Measurements from ENCODE around the gene LDLRAP1.
A peak's percentile ranks its signal among the peaks of the same experiment; 100 is the strongest.

The LDLRAP1 gene

DNA sequence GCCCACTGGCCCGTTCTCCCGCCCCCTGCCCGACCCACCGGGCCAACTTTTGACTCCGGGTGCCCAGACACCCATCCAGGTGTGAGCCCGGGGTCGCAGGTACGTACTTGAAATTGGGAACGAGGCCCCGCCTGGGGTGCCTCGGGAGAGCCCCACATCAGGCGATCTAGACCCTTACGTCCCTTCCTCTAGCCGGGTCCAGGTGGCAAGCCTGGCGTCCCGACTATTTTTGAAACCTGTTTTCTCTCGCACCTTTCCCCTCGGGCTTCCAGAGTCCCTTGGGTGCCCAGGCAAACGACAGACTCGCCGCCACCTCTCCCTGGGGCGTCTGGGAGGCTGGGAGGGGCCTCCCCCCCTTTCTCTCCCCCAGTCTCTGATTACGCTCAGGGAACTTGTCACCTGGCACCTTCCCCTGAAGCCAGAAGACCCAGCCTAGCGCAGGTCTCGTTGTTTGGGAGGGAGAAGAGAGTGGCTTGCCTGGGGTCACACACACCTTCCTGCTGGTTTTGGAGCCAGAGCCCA lies 898 bp downstream of the LDLRAP1 start:
- no peak for DNase-seq (ENCODE audit: low spot score)

DNA sequence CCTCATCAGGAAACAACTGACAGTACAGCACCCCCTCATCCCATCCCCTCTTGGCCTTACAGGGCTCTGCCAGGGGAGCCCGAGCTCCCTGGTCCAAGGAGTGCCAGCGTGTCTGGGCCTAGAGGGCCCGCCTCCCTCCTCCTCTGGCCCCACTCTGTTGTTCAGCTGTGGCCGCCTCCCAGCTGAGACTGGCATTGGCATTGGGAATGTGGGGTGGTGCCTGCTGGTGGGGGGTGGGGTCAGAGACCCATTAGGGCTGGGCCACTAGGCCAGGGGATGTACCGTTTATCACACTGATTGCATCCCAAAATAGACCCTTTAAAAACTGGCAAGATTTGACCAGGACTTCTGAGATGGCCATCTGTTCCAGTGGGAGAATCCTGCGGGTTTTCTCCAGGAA lies 1.4 kb downstream of the LDLRAP1 start:
- peak; percentile 75 for DNase-seq (ENCODE audit: low spot score)

DNA sequence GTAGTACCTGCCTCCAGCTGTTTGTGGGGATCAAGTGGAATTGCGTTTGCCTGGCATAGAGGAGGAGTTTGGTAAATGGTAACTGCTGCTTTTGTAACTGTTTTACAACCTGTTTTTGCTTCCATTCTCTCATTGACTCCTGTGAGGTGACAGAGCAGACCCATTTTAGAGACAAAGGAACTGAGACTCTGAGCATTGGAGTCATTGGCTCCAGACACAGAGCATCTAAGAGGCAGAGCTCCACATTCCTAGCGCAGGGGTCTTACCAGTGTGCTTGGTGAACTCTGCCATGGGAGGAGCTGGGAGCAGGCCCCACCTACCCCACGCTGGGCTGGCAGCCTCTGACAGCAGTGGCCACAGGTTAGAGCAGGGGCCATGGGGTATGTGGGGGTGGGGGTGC lies 2.4 kb downstream of the LDLRAP1 start:
- DNase-seq (ENCODE audit: low spot score) = no peak

DNA sequence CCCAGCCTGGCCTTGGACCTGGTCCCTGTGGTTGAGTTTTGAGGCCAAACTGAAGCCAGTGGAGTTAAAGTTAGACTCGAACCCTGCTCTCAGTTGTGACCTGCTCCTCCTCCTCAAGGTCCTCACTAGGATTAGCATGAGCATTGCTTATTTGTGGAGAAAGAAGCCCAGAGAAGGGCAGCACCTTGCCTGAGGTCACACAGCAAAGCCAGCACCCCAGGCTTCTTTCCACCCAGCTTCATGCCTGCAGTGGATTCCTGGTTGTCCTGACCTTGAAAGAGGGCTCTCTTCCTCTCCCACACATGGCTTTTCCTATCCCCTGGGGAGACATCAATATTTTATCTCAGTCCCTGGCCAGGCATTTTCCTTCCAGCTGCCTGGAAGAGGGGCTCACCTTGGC lies 2.8 kb downstream of the LDLRAP1 start:
- no peak for DNase-seq (ENCODE audit: low spot score)

DNA sequence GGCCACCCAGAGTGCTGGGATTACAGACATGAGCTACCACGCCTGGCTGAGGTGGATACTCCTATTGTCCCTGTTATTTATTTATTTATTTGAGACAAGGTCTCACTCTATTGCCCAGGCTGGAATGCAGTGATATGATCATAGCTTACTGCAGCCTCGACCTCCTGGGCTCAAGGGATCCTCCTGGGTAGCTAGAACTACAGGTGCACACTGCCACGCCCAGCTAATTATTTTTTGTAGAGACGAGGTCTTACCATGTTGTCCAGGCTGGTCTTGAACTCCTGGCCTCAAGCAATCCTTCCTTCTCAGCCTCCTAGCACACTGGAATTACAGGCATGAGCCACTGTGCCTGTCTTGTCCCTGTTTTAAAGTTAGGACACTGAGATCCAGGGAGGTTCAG lies 5.2 kb downstream of the LDLRAP1 start:
- no peak for DNase-seq (ENCODE audit: low spot score)

DNA sequence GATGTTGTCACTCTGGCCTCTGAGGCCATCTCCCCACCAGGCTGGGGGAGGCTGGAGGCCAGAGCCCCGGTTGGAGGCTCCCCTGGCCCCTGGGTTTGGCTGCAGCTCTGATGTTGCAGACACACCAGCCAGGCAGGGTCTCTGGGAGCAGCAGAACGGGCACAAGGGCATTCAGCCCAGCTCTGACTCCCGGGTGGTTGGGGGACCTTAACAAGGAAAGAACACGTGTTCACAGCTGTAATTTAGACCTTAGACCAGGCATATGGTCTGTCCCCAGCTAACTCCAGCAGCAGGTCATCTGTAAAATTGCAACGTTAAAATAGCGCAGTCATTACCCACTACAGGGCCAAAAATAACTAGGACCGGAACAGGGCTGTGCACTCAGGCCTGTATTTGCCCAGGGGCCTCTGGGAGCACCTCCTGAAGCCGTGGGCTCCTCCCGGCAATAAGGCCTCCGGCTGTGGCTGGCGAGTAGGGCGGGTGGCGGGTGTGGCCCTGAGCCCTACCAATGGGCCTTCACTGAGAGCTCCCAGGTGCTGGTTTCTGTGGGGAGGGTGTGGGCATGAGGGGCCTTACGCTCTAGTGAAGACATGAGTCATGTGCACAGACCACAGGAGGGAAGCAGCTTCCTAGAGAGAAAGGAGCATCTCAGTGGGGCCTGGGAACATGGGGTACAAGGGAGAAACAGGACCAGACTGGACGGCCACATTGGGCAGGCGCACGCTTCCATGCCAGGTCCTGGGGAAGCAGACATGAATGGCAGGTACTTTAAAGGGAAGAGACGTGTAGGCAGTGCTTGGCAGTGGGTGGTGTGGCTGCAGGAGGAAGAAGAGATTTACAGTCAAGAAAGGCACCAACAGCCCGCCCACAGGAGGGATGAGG lies 6.1 kb downstream of the LDLRAP1 start:
- no peak for DNase-seq (ENCODE audit: low spot score)

DNA sequence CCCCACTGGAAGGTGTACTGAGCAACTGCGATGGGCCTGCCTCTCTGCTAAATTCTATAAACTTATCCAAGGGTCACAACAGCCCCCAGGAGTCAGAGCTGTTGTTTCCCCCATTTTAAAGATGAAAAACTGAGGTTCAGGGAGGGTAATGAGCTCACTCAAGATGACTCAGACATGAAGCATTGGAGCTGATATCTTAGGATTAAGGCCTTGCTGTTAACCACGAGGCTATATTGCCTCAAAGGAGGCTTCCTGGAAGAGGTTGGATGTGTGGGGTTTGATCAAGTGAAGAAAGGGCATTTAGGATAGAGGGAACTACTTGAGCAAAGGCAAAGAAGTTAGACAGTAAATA lies 6.7 kb downstream of the LDLRAP1 start:
- no peak for DNase-seq (ENCODE audit: low spot score)

DNA sequence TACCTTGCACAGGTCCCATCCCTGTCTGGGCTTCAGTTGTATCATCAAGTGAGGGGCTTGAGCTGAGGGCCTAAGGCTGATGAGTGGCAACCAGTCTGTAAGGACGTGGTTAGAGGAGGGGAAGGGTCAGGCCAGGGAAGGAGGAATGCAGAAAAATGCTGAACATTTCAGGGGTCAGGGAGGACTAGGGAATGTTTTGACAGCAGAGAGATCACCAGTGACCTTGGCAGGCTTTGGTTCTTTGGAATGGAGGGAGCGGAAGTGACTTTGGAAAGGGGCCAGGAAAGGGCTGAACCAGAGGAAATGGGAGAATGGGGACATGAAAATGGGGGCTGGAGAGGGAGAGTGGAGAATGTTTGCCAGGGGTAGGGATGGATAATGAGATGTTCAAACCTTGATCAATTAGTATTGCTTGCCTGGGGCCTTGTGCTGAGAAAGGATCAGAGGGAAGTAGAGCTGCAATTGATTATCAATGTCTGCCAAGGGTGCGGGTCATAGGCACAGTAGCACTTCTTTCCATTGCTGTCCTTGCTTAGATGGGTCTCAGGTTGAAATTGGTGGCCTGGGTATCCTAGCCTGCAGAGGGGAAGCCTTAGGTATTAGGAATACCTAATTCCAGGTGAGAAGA lies 7.4 kb downstream of the LDLRAP1 start:
- DNase-seq (ENCODE audit: low spot score) = no peak

DNA sequence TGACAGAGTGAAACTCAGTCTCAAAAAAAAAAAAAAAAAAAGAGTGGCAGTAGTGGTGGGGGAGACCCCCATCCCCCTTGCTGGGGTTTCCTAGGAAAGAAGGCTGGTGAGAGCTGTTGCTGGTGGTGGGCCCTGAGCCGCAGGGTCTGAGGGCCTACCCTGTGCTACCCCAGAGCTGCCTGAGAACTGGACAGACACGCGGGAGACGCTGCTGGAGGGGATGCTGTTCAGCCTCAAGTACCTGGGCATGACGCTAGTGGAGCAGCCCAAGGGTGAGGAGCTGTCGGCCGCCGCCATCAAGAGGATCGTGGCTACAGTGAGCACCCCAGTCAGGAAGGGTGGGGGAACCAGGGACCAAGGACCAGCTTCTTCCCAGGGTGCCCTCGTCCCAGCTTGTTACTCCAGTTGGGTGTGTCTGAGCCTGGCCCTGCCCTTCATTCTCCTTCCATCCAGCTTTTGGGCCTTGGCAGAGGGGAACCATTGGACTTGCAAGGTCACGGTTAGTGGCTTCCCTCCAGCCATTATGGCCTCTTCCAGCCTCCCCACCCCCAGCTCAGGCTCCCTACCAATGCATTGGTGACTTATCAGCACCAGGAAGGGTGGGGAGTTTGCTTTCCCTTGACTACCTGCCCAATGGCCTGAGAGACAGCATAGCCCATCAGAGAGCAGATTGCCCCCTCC lies 10.5 kb downstream of the LDLRAP1 start:
- DNase-seq (ENCODE audit: low spot score) = no peak

DNA sequence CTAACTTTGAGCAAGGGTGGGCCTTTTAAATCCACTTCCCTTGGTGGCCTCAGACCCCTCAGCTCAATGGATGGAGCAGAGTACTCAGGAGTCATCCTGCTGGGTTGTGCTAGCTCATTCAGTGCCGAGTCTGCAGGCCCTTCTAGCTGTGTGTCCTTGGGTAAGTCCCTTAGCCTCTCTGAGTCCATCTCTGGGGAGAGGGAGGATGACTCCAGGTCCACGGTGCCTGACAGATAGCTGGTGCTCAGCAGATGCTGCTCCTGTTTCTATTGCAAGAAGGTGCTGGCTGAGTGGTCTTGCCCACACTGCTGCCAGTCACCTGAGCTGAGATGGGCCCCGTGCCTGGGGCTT lies 11.0 kb downstream of the LDLRAP1 start:
- DNase-seq (ENCODE audit: low spot score) = no peak

DNA sequence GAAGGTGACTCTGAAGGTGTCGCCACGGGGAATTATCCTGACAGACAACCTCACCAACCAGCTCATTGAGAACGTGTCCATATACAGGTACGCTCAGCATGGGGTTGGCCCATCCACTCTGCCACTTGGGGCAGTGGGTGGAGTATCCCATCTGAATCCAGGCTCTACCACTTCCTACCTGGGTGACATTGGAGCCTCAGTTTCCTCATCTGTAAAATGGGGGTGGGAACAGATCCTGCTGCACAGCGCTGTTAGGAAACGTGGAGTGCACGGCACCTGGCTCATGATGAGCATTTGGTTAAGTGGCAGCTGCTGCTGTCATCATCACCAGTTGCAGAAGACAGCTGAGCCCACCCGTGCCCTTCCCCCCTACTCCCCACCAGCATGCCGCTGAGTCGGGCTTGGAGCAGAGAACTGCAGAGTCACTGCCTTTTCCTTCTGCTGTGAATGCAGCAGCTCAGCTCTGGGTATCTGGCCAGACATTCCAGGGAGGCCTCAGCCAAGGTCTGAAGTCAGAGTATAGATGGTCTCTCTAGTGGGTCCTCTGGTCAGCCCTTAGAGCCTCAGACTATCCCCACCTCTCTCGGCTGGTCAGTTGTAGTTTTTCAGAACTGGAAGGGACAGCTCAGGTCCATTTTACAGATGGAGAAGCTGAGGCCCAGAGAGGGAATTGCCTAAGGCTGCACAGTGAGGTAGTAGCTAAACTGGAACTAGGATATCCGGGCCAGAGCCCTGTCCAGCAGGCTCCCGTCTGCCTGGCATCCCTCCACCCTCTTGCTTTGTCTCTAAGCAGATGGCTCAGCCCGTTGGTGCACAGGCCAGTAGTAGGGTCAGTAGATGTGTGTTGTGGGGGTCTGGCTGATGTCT lies 11.7 kb downstream of the LDLRAP1 start:
- DNase-seq (ENCODE audit: low spot score) = no peak

DNA sequence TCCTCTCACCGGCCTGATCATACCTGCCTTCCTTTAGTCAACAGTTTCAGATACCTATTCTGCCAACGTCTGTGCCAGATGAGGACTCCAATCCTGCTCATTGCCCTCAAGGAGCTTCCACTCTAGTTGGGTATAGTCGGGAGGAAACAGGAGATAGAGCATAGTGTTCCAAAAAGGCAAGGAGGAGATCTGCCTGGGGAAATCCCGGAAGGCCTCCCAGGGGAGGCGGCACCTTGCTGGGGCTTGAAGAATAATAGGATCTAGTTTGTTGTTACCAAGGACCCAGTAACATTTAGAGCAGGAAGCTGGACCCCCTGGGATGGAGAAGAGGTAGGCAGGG lies 12.3 kb downstream of the LDLRAP1 start:
- no peak for DNase-seq (ENCODE audit: low spot score)

DNA sequence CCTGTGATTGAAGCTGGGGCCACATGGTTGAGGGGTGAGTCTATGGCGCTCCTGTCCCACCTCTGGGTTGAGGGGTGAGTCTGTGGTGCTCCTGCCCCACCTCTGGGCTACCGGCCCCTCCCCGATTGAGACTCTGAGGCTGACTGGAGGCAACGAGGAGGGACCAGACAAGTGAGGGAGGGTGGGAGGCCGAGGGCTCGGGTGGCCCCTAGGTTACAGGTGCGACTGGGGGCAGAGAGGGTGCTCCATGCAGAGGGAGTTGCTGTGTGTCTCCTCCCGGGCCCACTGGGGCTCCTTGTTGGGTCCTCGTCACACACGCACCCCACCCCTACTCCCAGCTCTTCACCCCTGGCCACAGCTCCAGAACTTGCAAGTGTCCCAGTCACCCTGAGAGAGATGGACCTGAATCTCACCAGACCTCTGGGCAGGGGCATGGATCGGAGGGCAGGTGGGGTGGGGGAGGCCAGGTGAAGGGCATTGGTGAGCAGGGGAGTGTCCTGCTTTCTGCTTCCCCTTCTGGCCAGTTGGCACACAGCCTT lies 12.8 kb downstream of the LDLRAP1 start:
- no peak for DNase-seq (ENCODE audit: low spot score)

DNA sequence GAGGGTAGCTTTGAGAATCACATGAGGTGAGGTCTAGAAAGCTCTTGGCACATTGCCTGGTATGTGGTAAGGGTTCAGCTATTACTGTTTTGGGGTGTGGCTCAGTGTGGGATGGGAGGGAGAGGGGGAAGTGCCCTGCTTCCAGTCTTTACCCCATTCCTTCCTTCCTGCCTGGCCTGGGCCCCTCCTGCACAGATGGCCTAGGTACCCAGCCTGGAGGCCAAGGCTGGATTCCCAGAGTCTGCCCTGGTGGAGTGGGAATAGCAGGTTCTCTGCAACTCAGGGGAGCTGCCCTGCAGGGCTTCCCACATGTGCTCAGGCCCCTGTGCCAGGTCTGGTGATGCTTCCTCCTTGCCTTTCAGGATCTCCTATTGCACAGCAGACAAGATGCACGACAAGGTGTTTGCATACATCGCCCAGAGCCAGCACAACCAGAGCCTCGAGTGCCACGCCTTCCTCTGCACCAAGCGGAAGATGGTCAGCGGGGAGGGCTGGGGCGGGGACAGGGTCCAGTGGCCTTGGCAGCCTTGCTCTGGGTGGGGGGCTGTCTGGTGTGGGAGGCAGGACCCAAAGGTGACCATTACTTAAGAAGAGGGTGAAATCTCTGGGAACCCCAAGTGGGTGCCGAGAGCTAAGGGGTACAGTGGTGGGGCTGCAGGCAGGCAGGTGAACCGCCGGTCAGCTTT lies 13.5 kb downstream of the LDLRAP1 start:
- no peak for DNase-seq (ENCODE audit: low spot score)

DNA sequence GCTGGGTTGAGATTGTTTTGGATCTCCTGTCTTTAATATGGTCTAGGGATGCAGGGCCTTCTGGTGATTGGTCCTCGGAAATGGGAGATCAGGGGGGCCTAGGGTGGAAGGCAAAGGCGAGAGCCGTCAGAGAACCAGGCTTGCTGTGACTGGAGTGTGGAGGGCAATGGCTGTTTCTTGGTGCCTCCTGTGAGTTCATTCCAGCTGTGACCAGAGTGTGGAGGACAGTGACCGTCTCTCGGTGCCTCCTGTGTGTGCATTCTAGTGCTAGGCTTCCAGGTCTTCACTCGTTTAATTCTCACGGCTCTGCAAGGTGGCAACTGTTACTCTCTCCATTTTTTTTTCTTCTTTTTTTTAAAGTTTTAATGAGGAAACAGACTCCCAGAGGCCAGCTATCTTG lies 14.1 kb downstream of the LDLRAP1 start:
- DNase-seq (ENCODE audit: low spot score) = no peak

DNA sequence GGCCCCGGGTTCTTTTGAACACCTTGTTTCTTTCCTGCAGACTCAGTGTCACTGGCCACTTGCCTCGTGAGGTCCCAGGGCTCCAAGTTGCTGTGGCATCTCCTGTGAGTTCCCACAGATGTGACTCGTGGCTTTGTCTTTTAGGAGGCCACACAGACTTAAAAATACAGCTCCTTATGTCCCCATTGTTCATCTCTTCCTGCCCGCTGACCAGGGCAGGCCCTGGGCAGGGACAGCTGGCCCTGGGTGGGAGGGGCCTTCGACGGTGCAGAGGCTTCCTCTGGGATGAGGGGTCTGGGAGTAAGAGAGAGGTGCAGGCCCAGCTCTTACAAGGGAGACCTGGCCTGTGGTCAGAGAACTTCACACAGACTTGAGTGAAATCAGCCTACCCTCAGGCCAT lies 15.6 kb downstream of the LDLRAP1 start:
- no peak for DNase-seq (ENCODE audit: low spot score)

DNA sequence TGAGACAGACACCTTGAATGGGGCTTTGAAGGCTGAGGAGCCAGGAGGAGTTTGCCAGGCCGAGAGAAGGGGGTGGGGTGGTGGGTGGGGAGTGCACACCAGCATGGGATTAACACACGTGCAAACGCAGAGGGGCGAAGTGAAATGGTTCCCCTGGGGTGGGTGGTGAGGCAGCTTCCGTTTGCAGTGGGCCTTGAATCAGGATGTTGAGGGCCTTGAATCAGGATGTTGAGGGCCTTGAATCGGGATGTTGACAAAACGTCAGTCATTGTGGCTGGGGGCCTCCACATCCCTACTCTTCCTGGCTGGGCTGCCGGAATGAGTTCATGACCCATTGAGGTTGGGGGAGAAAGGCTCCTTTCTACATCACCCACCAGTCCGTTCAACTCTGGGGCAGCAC lies 16.6 kb downstream of the LDLRAP1 start:
- no peak for DNase-seq (ENCODE audit: low spot score)

DNA sequence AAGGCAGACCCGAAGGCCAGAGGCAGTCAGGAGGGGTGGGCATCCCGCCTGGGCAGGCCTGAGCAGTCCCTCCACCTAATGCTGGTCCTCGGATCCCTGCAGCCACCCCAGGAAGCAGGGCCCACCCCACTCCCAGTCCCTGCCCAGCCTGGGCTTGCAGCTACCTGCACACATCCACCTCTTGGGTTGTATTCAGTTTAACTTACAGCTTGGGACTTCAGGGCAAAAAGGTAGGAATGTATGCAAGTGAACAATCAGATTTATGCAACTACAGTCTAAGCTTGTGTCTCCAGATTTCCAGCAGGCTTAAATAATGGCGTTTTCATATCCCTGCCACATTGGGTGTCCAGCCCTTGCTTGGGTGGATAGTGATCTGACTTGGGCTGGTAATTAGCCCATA lies 17.4 kb downstream of the LDLRAP1 start:
- DNase-seq (ENCODE audit: low spot score) = no peak

DNA sequence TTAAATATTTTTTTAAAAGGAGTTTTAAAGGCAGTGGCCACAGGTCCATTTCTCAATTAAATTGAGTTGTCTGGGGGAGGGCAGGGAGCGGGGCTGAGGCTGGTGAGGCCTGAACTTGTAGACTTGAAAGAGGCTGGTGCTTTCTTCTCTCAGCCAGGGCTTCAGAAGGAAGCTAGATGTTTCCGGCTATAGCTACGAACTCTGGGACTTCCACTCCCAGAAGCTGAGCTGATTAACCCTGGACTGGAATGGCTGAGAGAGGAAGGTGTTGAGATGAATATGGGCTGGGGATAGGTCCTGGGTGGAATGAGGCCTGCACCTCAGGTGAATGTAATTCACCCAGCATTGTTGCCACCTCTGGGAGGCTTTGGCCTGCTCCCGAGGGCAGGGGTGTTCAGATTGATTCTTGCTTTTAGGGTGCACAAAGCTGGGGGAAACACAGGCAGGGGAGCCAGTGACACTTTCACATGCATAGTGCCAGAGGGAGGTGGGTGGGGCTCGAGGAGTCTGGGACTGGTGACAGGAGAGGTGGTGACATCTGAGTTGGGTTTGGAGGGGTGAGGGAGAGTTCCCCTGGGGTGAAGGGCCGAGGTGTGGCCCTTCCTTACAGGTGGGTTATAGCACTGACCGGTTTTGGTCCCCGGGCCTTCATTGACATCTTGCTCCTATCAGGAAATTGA lies 18.2 kb downstream of the LDLRAP1 start:
- DNase-seq (ENCODE audit: low spot score) = no peak

DNA sequence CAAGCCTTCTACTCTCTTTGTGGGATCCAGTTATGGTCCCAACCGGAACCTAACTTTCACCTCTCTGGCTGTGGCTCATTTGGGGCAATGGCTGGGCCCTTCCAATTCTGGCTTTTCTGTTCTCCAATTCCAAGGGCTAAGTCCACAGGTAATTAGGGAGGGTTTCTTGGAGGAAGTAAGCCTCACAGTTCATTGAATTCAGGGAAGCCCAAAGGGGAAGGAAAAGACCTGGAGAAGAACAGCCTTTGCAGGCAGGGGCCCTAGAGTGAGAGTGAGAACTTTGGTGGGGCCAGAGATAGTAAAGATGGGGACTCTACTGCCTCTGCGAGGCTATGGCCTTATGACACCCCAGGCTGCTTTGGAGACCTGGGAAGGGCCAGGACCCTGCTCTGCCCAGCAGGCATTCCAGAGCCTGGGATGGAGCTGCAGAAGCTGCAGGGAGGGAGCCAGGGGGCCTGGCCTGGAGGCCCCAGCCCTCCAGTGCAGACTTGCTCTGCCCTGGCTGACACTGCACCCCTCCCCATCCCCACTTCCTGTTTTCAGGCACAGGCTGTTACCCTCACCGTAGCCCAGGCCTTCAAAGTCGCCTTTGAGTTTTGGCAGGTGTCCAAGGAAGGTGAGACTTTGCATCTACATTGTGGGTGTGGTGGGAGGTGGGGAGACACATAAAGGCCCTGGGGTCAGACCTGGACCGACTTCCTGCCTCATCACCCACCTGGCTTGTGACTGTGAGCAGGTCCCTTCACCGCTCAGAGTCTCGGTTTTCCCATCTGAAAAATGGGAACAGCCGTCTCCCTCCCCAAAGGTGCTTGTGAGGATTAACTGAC lies 18.9 kb downstream of the LDLRAP1 start:
- DNase-seq (ENCODE audit: low spot score) = no peak
